ENCODE data around the gene BPGM.

GRCh38 chr7:134710511-134710853 is 63.8 kb downstream of the BPGM start:
- TF ChIP-seq GATA2 (IDR thresholded peaks at IDR 0.05; ENCODE audit: low read depth, low read length) (no peak), GATA3 (IDR thresholded peaks at IDR 0.05; ENCODE audit: low read depth, low read length) (no peak)
